Nephron (organoid): ENCODE results near the gene DPP6.
"Not testable (repeated sequence)": the region's sequence is repeated elsewhere in the genome, so short reads cannot be mapped to it uniquely, and the experiment has no call there.

ENCODE experiments used
- H3K27ac Mint-ChIP-seq, 3 experiments: 2 replicates each; pipeline ENCODE4 v1.8.0; 2020; ENCODE audit warnings: mixed read lengths in 3 of 3, mild to moderate bottlenecking in 2 of 3, moderate library complexity in 1 of 3
- H3K27me3 Mint-ChIP-seq: 2 replicates; pipeline ENCODE4 v1.8.0; 2021; ENCODE audit warnings: low read depth, mild to moderate bottlenecking, moderate library complexity, mixed read lengths
- H3K36me3 Mint-ChIP-seq: 2 replicates; pipeline ENCODE4 v1.8.0; 2020; ENCODE audit warnings: low read depth, mixed read lengths
- H3K4me1 Mint-ChIP-seq: 2 replicates; pipeline ENCODE4 v1.8.0; 2020; ENCODE audit warnings: mixed read lengths
- H3K4me3 Mint-ChIP-seq, 3 experiments: 2 replicates each; pipeline ENCODE4 v1.8.0; 2020; ENCODE audit warnings: mild to moderate bottlenecking in 3 of 3, mixed read lengths in 3 of 3, moderate library complexity in 2 of 3
- H3K9me3 Mint-ChIP-seq: 2 replicates; pipeline ENCODE4 v1.8.0; 2020; ENCODE audit warnings: mixed read lengths
- TF ChIP-seq, protein P1 (sequence below), 3 experiments: fragments of 200-600 bp; sonication (generic); IDR thresholded peaks; one replicate each; pipeline ENCODE4 v1.5.0; 2021; ENCODE audit warnings: antibody characterized with exemption in 3 of 3; ENCODE audit not compliant: unreplicated experiment in 3 of 3

The DPP6 gene

DNA sequence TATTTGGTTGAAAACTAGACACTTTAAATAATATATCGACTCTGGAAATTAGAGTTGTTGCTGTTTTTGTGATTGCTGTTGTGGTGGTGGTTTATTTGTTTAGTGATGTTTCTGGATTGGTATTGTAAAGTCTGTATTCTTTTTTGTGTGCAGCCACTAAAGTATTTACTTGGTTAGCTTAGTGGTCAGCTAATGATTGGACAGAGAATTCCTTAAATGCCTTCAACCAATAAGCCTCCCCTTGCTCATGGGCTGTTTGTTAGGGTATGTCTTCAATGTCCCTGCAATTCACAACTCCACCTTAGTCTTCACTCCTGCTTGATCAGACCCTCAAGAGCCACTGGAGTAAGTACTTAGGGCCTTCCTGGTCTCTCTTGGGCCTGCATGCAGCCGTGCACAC is 879.7 kb downstream of the DPP6 start:
- H3K27me3 Mint-ChIP-seq = peaks cover 33% of the 10 kb centered on the region
- H3K4me1 Mint-ChIP-seq = peaks cover 11% of the 10 kb centered on the region
- H3K36me3 Mint-ChIP-seq = peaks cover 8% of the 10 kb centered on the region
- no peak overlapping the region for H3K4me3 Mint-ChIP-seq
- peaks cover 26% of the 10 kb centered on the region for H3K9me3 Mint-ChIP-seq
- TF ChIP-seq, protein P1, sequence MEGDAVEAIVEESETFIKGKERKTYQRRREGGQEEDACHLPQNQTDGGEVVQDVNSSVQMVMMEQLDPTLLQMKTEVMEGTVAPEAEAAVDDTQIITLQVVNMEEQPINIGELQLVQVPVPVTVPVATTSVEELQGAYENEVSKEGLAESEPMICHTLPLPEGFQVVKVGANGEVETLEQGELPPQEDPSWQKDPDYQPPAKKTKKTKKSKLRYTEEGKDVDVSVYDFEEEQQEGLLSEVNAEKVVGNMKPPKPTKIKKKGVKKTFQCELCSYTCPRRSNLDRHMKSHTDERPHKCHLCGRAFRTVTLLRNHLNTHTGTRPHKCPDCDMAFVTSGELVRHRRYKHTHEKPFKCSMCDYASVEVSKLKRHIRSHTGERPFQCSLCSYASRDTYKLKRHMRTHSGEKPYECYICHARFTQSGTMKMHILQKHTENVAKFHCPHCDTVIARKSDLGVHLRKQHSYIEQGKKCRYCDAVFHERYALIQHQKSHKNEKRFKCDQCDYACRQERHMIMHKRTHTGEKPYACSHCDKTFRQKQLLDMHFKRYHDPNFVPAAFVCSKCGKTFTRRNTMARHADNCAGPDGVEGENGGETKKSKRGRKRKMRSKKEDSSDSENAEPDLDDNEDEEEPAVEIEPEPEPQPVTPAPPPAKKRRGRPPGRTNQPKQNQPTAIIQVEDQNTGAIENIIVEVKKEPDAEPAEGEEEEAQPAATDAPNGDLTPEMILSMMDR (IDR thresholded peaks at IDR 0.05; ENCODE audit: unreplicated experiment in 3 of 3) = no peak
- H3K27ac Mint-ChIP-seq = no peak overlapping the region

DNA sequence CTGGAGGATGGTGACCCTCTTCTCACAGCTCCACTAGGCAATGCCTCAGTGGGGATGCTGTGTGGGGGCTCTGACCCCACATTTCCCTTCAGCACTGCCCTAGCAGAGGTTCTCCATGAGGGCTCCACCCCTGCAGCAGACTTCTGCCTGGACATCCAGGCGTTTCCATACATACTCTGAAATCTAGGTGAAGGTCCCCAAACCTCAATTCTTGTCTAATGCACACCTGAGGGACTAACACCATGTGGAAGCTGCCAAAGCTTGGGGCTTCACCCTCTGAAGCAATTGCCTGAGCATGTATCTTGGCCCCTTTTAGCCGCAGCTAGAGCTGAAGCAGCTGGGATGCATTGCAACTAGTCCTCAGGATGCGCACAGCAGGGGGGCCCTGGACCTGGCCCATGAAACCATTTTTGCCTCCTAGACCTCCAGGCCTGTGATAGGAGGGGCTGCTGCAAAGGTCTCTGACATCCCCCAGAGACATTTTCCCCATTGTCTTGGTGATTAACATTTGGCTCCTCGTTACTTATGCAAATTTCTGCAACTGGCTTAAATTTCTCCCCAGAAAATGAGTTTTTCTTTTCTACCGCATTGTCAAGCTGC is 882.3 kb downstream of the DPP6 start:
- H3K27ac Mint-ChIP-seq, H3K4me3 Mint-ChIP-seq, H3K4me1 Mint-ChIP-seq, H3K36me3 Mint-ChIP-seq: not testable (repeated sequence)
- Mint-ChIP-seq H3K27me3 (peaks cover 16% of the 10 kb centered on the region), H3K9me3 (peaks cover 32% of the 10 kb centered on the region)

DNA sequence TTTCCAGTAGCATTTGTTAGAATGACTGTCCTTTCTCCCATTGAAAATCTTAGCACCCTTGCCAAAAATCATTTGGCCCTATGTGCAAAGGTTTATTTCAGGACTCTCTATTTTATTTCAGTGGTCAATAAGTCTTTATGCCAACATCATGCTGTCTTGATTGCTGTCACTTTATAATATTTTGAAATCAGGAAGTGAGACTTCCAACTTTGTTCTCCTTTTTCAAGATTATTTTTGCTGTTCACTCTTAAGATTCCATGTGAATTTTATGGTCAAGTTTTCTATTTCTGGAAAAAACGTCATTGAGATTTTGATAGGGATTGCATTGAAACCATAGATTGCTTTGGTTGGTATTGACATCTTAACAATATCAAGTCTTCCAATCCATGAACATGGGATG is 885.6 kb downstream of the DPP6 start:
- H3K27me3 Mint-ChIP-seq = peaks cover 7% of the 10 kb centered on the region
- peaks cover 38% of the 10 kb centered on the region for H3K9me3 Mint-ChIP-seq
- TF ChIP-seq, protein P1 (IDR thresholded peaks at IDR 0.05; ENCODE audit: unreplicated experiment in 3 of 3) = no peak
- no peak overlapping the region for H3K4me3 Mint-ChIP-seq
- no peak overlapping the region for H3K27ac Mint-ChIP-seq
- no peaks in the 10 kb centered on the region for H3K4me1 Mint-ChIP-seq
- H3K36me3 Mint-ChIP-seq = peaks cover 34% of the 10 kb centered on the region

DNA sequence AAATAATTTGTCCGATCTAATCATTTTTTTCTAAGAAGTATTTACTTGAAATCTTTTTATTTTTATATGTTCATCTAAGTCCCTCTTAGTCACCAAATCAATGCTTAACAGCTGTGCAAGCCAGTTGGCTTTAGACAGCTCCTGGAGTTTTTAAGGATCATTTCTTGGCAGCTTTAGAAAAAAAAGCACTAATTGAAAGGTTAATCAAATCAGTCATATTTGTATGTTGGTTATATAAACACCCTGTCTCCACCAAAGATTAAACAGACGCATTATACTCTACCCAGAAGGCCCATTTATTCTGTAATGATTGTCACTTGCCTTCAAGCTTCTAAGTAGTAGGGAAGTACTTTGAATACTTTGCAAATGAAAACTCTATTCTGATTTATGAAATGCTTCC is 890.5 kb downstream of the DPP6 start:
- H3K4me1 Mint-ChIP-seq = no peaks in the 10 kb centered on the region
- peaks cover 66% of the 10 kb centered on the region for H3K36me3 Mint-ChIP-seq
- peaks cover 12% of the 10 kb centered on the region for H3K9me3 Mint-ChIP-seq
- no peaks in the 10 kb centered on the region for H3K27me3 Mint-ChIP-seq
- H3K4me3 Mint-ChIP-seq = no peak overlapping the region
- H3K27ac Mint-ChIP-seq = no peak overlapping the region
- TF ChIP-seq, protein P1 (IDR thresholded peaks at IDR 0.05; ENCODE audit: unreplicated experiment in 3 of 3) = no peak
